Kidney (tissue), 14 donors: Measurements from ENCODE around the gene KRTAP10-3. TPM values are rescaled to one million over a fixed set of nuclear protein-coding genes. Genes with fewer than 3 reads are reported as not detected.
"Not testable (repeated sequence)": the region's sequence is repeated elsewhere in the genome, so short reads cannot be mapped to it uniquely, and the experiment has no call there.

Experiments used
- DNase-seq, 5 donors: peaks; one replicate each; pipeline ENCODE4 v3.0.0-alpha.2; 2013 to 2020
- FAIRE-seq: peaks from 2 replicates; lab custom pipeline; 2012; peaks lifted over from hg19 to GRCh38; lab: Jason Lieb, UNC
- H3K27ac ChIP-seq, 2 donors: one replicate each; pipeline ENCODE4 v1.7.0; 2013; ENCODE audit warnings: low read depth in 2 of 2, low read length in 2 of 2, inconsistent platforms in 1 of 2
- H3K27me3 ChIP-seq: one replicate; pipeline ENCODE4 v1.7.1; 2013; ENCODE audit warnings: low read length, inconsistent platforms; ENCODE audit not compliant: control insufficient read depth, insufficient read depth
- H3K36me3 ChIP-seq, 3 donors: one replicate each; pipeline versions ENCODE4 v1.7.0 to v1.7.1; 2013; ENCODE audit warnings: low read length in 3 of 3, control low read depth in 1 of 3, inconsistent platforms in 1 of 3; ENCODE audit not compliant: insufficient read depth in 3 of 3, control insufficient read depth in 2 of 3
- H3K4me1 ChIP-seq, 3 donors: one replicate each; pipeline versions ENCODE4 v1.7.0 to v1.7.1; 2013; ENCODE audit warnings: low read length in 3 of 3, inconsistent platforms in 1 of 3, low read depth in 1 of 3; ENCODE audit not compliant: control insufficient read depth in 2 of 3, insufficient read depth in 2 of 3
- H3K4me3 ChIP-seq, 3 donors: one replicate each; pipeline versions ENCODE4 v1.7.0 to v1.8.1; 2013; ENCODE audit warnings: low read length in 3 of 3, control low read depth in 1 of 3, inconsistent platforms in 1 of 3
- H3K9ac ChIP-seq, 3 donors: one replicate each; pipeline versions ENCODE4 v1.7.0 to v1.7.1; 2013; ENCODE audit warnings: low read length in 3 of 3, control low read depth in 1 of 3, inconsistent platforms in 1 of 3
- H3K9me3 ChIP-seq, 3 donors: one replicate each; pipeline versions ENCODE4 v1.7.0 to v1.7.1; 2013; ENCODE audit warnings: low read length in 3 of 3, control low read depth in 1 of 3, inconsistent platforms in 1 of 3; ENCODE audit not compliant: control insufficient read depth in 2 of 3, insufficient read depth in 1 of 3
- CTCF ChIP-seq: IDR thresholded peaks from 3 replicates; pipeline ENCODE4 v1.5.1; 2012; ENCODE audit warnings: mild to moderate bottlenecking, moderate library complexity, borderline replicate concordance; ENCODE audit not compliant: insufficient read depth; ENCODE audit errors: extremely low read depth
- intact Hi-C: fragments of 100-400 bp; cut with DNase I; formaldehyde crosslinking; loops from one replicate; pipeline ENCODE4 v1.11.1; 2022
- polyA plus RNA-seq: library from polyadenylated mRNA; stranded (reverse); fragments of 350-450 nt; fragmentation: Illumina TruSeq; extraction: RNeasy Lipid Tissue Mini Kit (QIAGEN cat#74804); gene quantifications from one replicate; pipeline ENCODE4 v1.2.3, GENCODE V29; 2014; ENCODE audit warnings: low read depth, low replicate concordance; ENCODE audit not compliant: insufficient read depth
- total RNA-seq: library from RNA; stranded (reverse); fragmentation: NEBNext Ultra II Directional; extraction: Animal tissue kit (Norgen Biotek cat#: 25700); gene quantifications from one replicate; pipeline ENCODE4 v1.2.1, GENCODE V29; 2021
- donor health status: control.
- donor health status: control.
- donor health status: control.
- donor health status: control.
- donor health status: control.
- donor health status: DM: yes; HTN: yes; CAD: no.
- donor health status: Normal renal cell carcinoma (clear cell type).

KRTAP10-3 gene
- total and polyA plus RNA-seq, 2 donors from 2014 or later: not detected

GRCh38 chr21:44564099-44564498 lies 5.5 kb upstream of the KRTAP10-3 start:
- Histone ChIP-seq H3K9me3 (no peaks in the 10 kb centered on the region), H3K27me3 (no peaks in the 10 kb centered on the region), H3K27ac (no peak overlapping the region), H3K4me3 (no peak overlapping the region), H3K4me1 (no peaks in the 10 kb centered on the region), H3K9ac (no peak overlapping the region), H3K36me3 (no peaks in the 10 kb centered on the region)
- intact Hi-C loops: no loop called here
- FAIRE-seq (no peak), DNase-seq (no peak)
- no peak for TF ChIP-seq CTCF

GRCh38 chr21:44558329-44558675 lies 293 bp downstream of the KRTAP10-3 start:
- H3K9ac ChIP-seq, H3K27me3 ChIP-seq, H3K4me1 ChIP-seq, intact Hi-C loops, FAIRE-seq, H3K27ac ChIP-seq, H3K9me3 ChIP-seq, H3K36me3 ChIP-seq, H3K4me3 ChIP-seq, DNase-seq: not testable (repeated sequence)

GRCh38 chr21:44557491-44558328 lies 885 bp downstream of the KRTAP10-3 start:
- intact Hi-C loops: no loop called here
- TF ChIP-seq CTCF: no peak
- DNase-seq: peak in 1 of 5 donors; percentile 37
- Histone ChIP-seq H3K36me3 (no peaks in the 10 kb centered on the region), H3K9me3 (no peaks in the 10 kb centered on the region), H3K27ac (no peak overlapping the region), H3K9ac (no peak overlapping the region), H3K4me1 (no peaks in the 10 kb centered on the region), H3K27me3 (no peaks in the 10 kb centered on the region), H3K4me3 (no peak overlapping the region)
- no peak for FAIRE-seq

- Histone ChIP-seq H3K27me3 (no peaks in the 10 kb centered on the region), H3K9me3 (no peaks in the 10 kb centered on the region), H3K27ac (no peak overlapping the region), H3K36me3 (no peaks in the 10 kb centered on the region), H3K9ac (no peak overlapping the region), H3K4me1 (no peaks in the 10 kb centered on the region), H3K4me3 (no peak overlapping the region)
- DNase-seq: no peak
- intact Hi-C loops: no loop called here
- TF ChIP-seq CTCF: no peak
- no peak for FAIRE-seq
These were observed 1.7 kb downstream of the KRTAP10-3 start for GRCh38 chr21:44556879-44557278.
